NT2/D1 (cell line): Measurements from ENCODE around the gene LCA5L.

Experiments
- DNase-seq: peaks from one replicate; pipeline ENCODE4 v3.0.0-alpha.2; 2011; ENCODE audit warnings: low read depth, low spot score
- H3K27me3 ChIP-seq: 2 replicates; pipeline ENCODE4 v1.6.0; 2011; ENCODE audit warnings: mild to moderate bottlenecking; ENCODE audit not compliant: insufficient read length, insufficient read depth
- H3K36me3 ChIP-seq: 2 replicates; pipeline ENCODE4 v1.6.1; 2011; ENCODE audit warnings: mild to moderate bottlenecking, low read length, mixed read lengths; ENCODE audit not compliant: insufficient read depth, insufficient read length
- H3K4me1 ChIP-seq: 2 replicates; pipeline ENCODE4 v1.5.1; 2011; ENCODE audit not compliant: insufficient read depth, insufficient read length
- H3K4me3 ChIP-seq: 2 replicates; pipeline ENCODE4 v1.5.1; 2011; ENCODE audit warnings: low read depth; ENCODE audit not compliant: insufficient read length
- H3K9ac ChIP-seq: 2 replicates; pipeline ENCODE4 v1.6.0; 2011; ENCODE audit warnings: low read depth; ENCODE audit not compliant: insufficient read length
- H3K9me3 ChIP-seq: 2 replicates; pipeline ENCODE4 v1.5.1; 2011; ENCODE audit warnings: mild to moderate bottlenecking, low read length; ENCODE audit not compliant: insufficient read depth
- SUZ12 ChIP-seq: IDR thresholded peaks from 2 replicates; pipeline ENCODE4 v1.6.1; 2011; ENCODE audit not compliant: insufficient read length, insufficient read depth; ENCODE audit errors: extremely low read depth
- YY1 ChIP-seq: IDR thresholded peaks from 2 replicates; pipeline ENCODE4 v1.6.1; 2011; ENCODE audit not compliant: insufficient read length, insufficient read depth
- ZNF274 ChIP-seq: IDR thresholded peaks from 2 replicates; pipeline ENCODE4 v1.6.1; 2011; ENCODE audit warnings: mild to moderate bottlenecking, low read depth, low read length

LCA5L gene

DNA sequence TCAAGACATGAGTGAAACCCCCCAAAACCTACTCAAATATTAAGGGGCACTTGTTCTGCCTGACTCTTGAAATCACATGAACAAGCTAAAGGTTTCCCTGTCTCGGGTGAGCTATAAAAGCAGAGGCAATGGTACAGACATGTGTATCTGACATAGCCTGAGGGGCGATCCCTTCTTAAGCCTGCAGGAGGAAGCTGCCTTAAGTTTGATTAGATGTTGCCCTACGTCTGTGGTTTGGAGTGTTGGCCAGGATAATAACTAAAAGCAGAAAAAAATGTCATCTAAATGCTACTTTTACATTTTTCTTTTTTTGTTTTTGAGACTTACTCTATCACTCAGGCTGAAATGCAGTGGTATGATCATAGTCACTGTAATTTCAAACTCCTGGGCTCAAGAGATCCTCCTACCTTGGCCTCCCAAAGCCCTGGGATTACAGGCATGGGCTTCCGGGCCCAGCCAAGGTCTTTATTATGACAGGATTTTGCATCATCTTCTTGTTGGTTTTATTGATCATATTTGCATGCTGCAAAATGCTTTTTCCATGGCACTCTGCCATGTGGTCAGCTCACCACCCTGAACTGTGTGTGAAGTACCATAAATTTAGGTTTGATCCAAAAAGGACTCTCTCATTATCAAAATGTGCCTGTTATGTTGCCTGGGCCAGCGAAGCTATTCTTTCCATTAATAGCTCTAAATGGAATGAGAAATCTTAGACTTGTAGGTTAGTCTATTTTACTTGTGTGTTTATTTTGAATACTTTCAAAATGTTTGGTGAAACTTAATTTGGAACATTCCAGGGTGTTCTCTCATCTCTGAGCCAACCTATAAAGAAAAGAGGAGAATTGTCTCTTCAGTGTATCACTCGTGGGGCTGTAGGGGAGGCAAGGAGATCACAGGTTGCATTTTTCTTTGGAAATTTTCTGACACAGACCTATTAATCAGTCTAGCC lies 81.7 kb downstream of the LCA5L start:
- no peak for TF ChIP-seq YY1
- no peak for TF ChIP-seq ZNF274
- TF ChIP-seq SUZ12: no peak
- no peaks in the 10 kb centered on the region for H3K36me3 ChIP-seq

DNA sequence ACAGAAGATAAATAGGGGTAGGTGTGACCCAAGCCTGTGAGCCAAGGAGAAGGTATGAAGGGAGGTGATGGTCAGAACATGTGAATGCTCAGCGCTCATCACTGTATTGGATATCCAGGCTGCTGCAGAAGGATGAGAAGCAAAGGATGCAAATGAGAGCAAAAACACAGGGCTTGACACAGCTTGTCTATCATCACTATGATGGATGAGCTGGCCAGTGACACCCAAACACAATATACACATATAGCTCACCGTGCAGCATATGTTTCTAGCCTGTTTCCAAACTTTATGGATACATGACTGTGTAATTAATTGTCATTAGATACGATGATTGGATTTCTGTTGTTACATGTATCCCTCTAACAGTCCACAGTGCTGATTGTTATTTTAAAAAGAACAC lies 82.8 kb downstream of the LCA5L start:
- no peak overlapping the region for H3K4me3 ChIP-seq
- H3K9ac ChIP-seq: no peak overlapping the region
- H3K4me1 ChIP-seq: no peaks in the 10 kb centered on the region
- H3K36me3 ChIP-seq: no peaks in the 10 kb centered on the region
- TF ChIP-seq SUZ12 (no peak), ZNF274 (no peak), YY1 (no peak)
- DNase-seq: no peak
- H3K27me3 ChIP-seq: no peaks in the 10 kb centered on the region
- no peaks in the 10 kb centered on the region for H3K9me3 ChIP-seq

More for the DNA sequence above, 81.7 kb downstream of the LCA5L start:
- no peak overlapping the region for H3K9ac ChIP-seq
- no peak for DNase-seq
- no peaks in the 10 kb centered on the region for H3K9me3 ChIP-seq
- H3K4me1 ChIP-seq: no peaks in the 10 kb centered on the region
- H3K4me3 ChIP-seq: no peak overlapping the region
- H3K27me3 ChIP-seq: no peaks in the 10 kb centered on the region

DNA sequence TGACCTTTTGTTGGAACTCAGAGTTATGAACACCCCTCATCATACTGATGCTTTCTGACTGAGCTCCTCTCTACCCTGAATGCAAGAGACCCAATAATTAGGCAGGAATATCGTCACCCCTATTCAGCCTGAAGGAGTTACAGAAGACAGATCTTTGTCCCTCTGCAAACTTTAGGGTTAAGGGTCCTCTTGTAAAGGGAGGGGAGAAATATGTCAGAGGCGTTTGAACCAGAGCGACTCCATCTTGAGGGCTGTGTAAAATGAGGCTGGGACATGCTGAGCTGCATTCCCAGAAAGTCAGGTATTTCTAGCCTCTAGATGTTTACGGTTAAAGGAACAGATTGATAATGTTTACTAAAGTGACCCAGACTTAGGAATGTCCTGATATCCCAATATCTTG lies 86.2 kb downstream of the LCA5L start:
- no peaks in the 10 kb centered on the region for H3K9me3 ChIP-seq
- H3K27me3 ChIP-seq: no peaks in the 10 kb centered on the region
- TF ChIP-seq ZNF274 (no peak), SUZ12 (no peak), YY1 (no peak)
- no peaks in the 10 kb centered on the region for H3K36me3 ChIP-seq
- DNase-seq: no peak
- no peak overlapping the region for H3K4me3 ChIP-seq
- H3K4me1 ChIP-seq: no peaks in the 10 kb centered on the region
- no peak overlapping the region for H3K9ac ChIP-seq
